Liver (tissue), 3 donors: ENCODE results near the gene FADD.

Experiments used
- ATF3 ChIP-seq: IDR thresholded peaks from 2 replicates; pipeline ENCODE4 v1.6.1; 2016; ENCODE audit warnings: antibody characterized with exemption
- CTCF ChIP-seq: fragments of 150-350 bp; IDR thresholded peaks from 2 replicates; pipeline ENCODE4 v1.5.1; 2017; ENCODE audit warnings: improper control_type of control experiment, low read depth, low read length; ENCODE audit not compliant: missing input control
- EGR1 ChIP-seq, 2 donors: IDR thresholded peaks; 2 replicates each; pipeline ENCODE4 v1.6.1; 2016 to 2018; ENCODE audit warnings: antibody characterized with exemption in 2 of 2, low read depth in 2 of 2
- FOXA1 ChIP-seq: IDR thresholded peaks from 2 replicates; pipeline ENCODE4 v1.6.1; 2016; ENCODE audit warnings: antibody characterized with exemption
- GABPA ChIP-seq, 2 donors: IDR thresholded peaks in 1 of 2; conservative IDR thresholded peaks in 1 of 2; 2 replicates each; pipeline ENCODE4 v1.6.1; 2016; ENCODE audit warnings: antibody characterized with exemption in 2 of 2, mild to moderate bottlenecking in 1 of 2, moderate library complexity in 1 of 2
- JUND ChIP-seq, 2 donors: IDR thresholded peaks; 2 replicates each; pipeline ENCODE4 v1.6.1; 2016; ENCODE audit warnings: antibody characterized with exemption in 2 of 2
- REST ChIP-seq: IDR thresholded peaks from 2 replicates; pipeline ENCODE4 v1.6.1; 2016; ENCODE audit warnings: antibody characterized with exemption, mild to moderate bottlenecking
- RXRA ChIP-seq, 2 donors: IDR thresholded peaks; 2 replicates each; pipeline ENCODE4 v1.6.1; 2017 to 2018; ENCODE audit warnings: antibody characterized with exemption in 2 of 2, mild to moderate bottlenecking in 1 of 2
- YY1 ChIP-seq: IDR thresholded peaks from 2 replicates; pipeline ENCODE4 v1.6.1; 2016; ENCODE audit warnings: antibody characterized with exemption, mild to moderate bottlenecking
- ZBTB33 ChIP-seq: IDR thresholded peaks from 2 replicates; pipeline ENCODE4 v1.6.1; 2016; ENCODE audit warnings: antibody characterized with exemption
- donor health status: healthy.
- donor health status: healthy.

- no peak for TF ChIP-seq CTCF
- TF ChIP-seq FOXA1: no peak
- no peak for TF ChIP-seq RXRA (IDR thresholded peaks at IDR 0.05)
- no peak for TF ChIP-seq JUND (IDR thresholded peaks at IDR 0.05)
- TF ChIP-seq YY1: no peak
- no peak for TF ChIP-seq EGR1 (IDR thresholded peaks at IDR 0.05; ENCODE audit: low read depth in 2 of 2)
- TF ChIP-seq REST: no peak
- TF ChIP-seq ZBTB33: no peak
- TF ChIP-seq GABPA (IDR thresholded peaks at IDR 0.05 in 1 of 2, conservative IDR thresholded peaks at IDR 0.05 in 1 of 2): no peak
- TF ChIP-seq ATF3: no peak
Measured at GRCh38 chr11:70226183-70226582, 23.1 kb downstream of the FADD start.
